ENCODE results near the gene AKIP1.
A peak's percentile ranks its signal among the peaks of the same experiment; 100 is the strongest.
"Not testable (repeated sequence)": the region's sequence is repeated elsewhere in the genome, so short reads cannot be mapped to it uniquely, and the experiment has no call there.

AKIP1 gene

GRCh38 chr11:8930456-8931175 lies 19.6 kb downstream of the AKIP1 start:
- peaks cover 7% of the 10 kb centered on the region for H3K4me1 Mint-ChIP-seq (ENCODE audit: low read depth)
- H3K4me3 Mint-ChIP-seq: no peak overlapping the region
- H3K27ac Mint-ChIP-seq: no peak overlapping the region
- H3K9me3 Mint-ChIP-seq: no peaks in the 10 kb centered on the region
- H3K27me3 Mint-ChIP-seq: no peaks in the 10 kb centered on the region
- no peak for DNase-seq
- H3K36me3 Mint-ChIP-seq (ENCODE audit: low read depth): peaks cover 3% of the 10 kb centered on the region

GRCh38 chr11:8932564-8933180 lies 21.7 kb downstream of the AKIP1 start, which contains the start of gene C11orf16:
Gene C11orf16, minus strand, starts transcription at chr11:8932947. Its CDS starts 639 bp downstream, at chr11:8932308.
- Mint-ChIP-seq H3K9me3 (no peaks in the 10 kb centered on the region), H3K27ac (no peak within 1 kb of the TSS), H3K4me1 (ENCODE audit: low read depth) (peaks cover 16% of the 10 kb centered on the region), H3K27me3 (no peaks in the 10 kb centered on the region), H3K36me3 (ENCODE audit: low read depth) (no peaks in the 10 kb centered on the region), H3K4me3 (no peak within 1 kb of the TSS)
- DNase-seq: no peak

- H3K9me3 Mint-ChIP-seq: no peaks in the 10 kb centered on the region
- H3K4me1 Mint-ChIP-seq (ENCODE audit: low read depth): peaks cover 17% of the 10 kb centered on the region
- no peak for DNase-seq
- H3K4me3 Mint-ChIP-seq: no peak overlapping the region
- no peak overlapping the region for H3K27ac Mint-ChIP-seq
- H3K36me3 Mint-ChIP-seq (ENCODE audit: low read depth): no peaks in the 10 kb centered on the region
- H3K27me3 Mint-ChIP-seq: peaks cover 4% of the 10 kb centered on the region
Measured at GRCh38 chr11:8933931-8934330, 22.9 kb downstream of the AKIP1 start.

GRCh38 chr11:8934742-8935488 lies 23.9 kb downstream of the AKIP1 start:
- Mint-ChIP-seq H3K4me3 (no peak overlapping the region), H3K27ac (no peak overlapping the region), H3K27me3 (peaks cover 4% of the 10 kb centered on the region), H3K4me1 (ENCODE audit: low read depth) (peaks cover 17% of the 10 kb centered on the region), H3K9me3 (no peaks in the 10 kb centered on the region), H3K36me3 (ENCODE audit: low read depth) (no peaks in the 10 kb centered on the region)
- no peak for DNase-seq

- H3K9me3 Mint-ChIP-seq, H3K27ac Mint-ChIP-seq, H3K4me3 Mint-ChIP-seq: not testable (repeated sequence)
Measured at GRCh38 chr11:8935789-8936188, 24.8 kb downstream of the AKIP1 start.

GRCh38 chr11:8937159-8937558 lies 26.2 kb downstream of the AKIP1 start:
- DNase-seq: no peak
- H3K27me3 Mint-ChIP-seq: peaks cover 4% of the 10 kb centered on the region
- no peaks in the 10 kb centered on the region for H3K36me3 Mint-ChIP-seq (ENCODE audit: low read depth)
- peaks cover 17% of the 10 kb centered on the region for H3K4me1 Mint-ChIP-seq (ENCODE audit: low read depth)
- no peaks in the 10 kb centered on the region for H3K9me3 Mint-ChIP-seq
- H3K4me3 Mint-ChIP-seq: no peak overlapping the region
- H3K27ac Mint-ChIP-seq: peak overlapping the region; percentile 23

More at GRCh38 chr11:8935789-8936188, 24.8 kb downstream of the AKIP1 start:
- not testable (repeated sequence) for H3K27me3 Mint-ChIP-seq; DNase-seq; H3K36me3 Mint-ChIP-seq (ENCODE audit: low read depth)
- H3K4me1 Mint-ChIP-seq (ENCODE audit: low read depth): peaks cover 17% of the 10 kb centered on the region

GRCh38 chr11:8937659-8938058 lies 26.7 kb downstream of the AKIP1 start:
- no peaks in the 10 kb centered on the region for H3K36me3 Mint-ChIP-seq (ENCODE audit: low read depth)
- no peak for DNase-seq
- no peaks in the 10 kb centered on the region for H3K9me3 Mint-ChIP-seq
- peaks cover 17% of the 10 kb centered on the region for H3K4me1 Mint-ChIP-seq (ENCODE audit: low read depth)
- H3K27ac Mint-ChIP-seq: no peak overlapping the region
- no peak overlapping the region for H3K4me3 Mint-ChIP-seq
- H3K27me3 Mint-ChIP-seq: peaks cover 4% of the 10 kb centered on the region

- Mint-ChIP-seq H3K27me3 (peaks cover 4% of the 10 kb centered on the region), H3K4me1 (ENCODE audit: low read depth) (peaks cover 10% of the 10 kb centered on the region), H3K4me3 (no peak overlapping the region), H3K27ac (no peak overlapping the region), H3K9me3 (no peaks in the 10 kb centered on the region), H3K36me3 (ENCODE audit: low read depth) (peaks cover 4% of the 10 kb centered on the region)
- DNase-seq: no peak
Measured at GRCh38 chr11:8941341-8942103, 30.5 kb downstream of the AKIP1 start.

GRCh38 chr11:8942518-8943066 lies 31.6 kb downstream of the AKIP1 start, which contains the start of gene ASCL3:
Gene ASCL3, minus strand, starts transcription at chr11:8943016. Its CDS starts 4,855 bp downstream, at chr11:8938161.
- Mint-ChIP-seq H3K4me1 (ENCODE audit: low read depth) (peaks cover 3% of the 10 kb centered on the region), H3K9me3 (no peaks in the 10 kb centered on the region), H3K27ac (no peak within 1 kb of the TSS), H3K36me3 (ENCODE audit: low read depth) (peaks cover 12% of the 10 kb centered on the region), H3K4me3 (no peak within 1 kb of the TSS), H3K27me3 (peaks cover 4% of the 10 kb centered on the region)
- no peak for DNase-seq

- Mint-ChIP-seq H3K4me3 (no peak overlapping the region), H3K27ac (no peak overlapping the region), H3K9me3 (no peaks in the 10 kb centered on the region), H3K4me1 (ENCODE audit: low read depth) (peaks cover 2% of the 10 kb centered on the region), H3K36me3 (ENCODE audit: low read depth) (peaks cover 55% of the 10 kb centered on the region), H3K27me3 (no peaks in the 10 kb centered on the region)
- no peak for DNase-seq
Measured at GRCh38 chr11:8947230-8947943, 36.4 kb downstream of the AKIP1 start.

- no peak overlapping the region for H3K27ac Mint-ChIP-seq
- DNase-seq: no peak
- H3K4me3 Mint-ChIP-seq: no peak overlapping the region
- no peaks in the 10 kb centered on the region for H3K27me3 Mint-ChIP-seq
- no peaks in the 10 kb centered on the region for H3K9me3 Mint-ChIP-seq
- peaks cover 2% of the 10 kb centered on the region for H3K4me1 Mint-ChIP-seq (ENCODE audit: low read depth)
- H3K36me3 Mint-ChIP-seq (ENCODE audit: low read depth): peaks cover 70% of the 10 kb centered on the region
Measured at GRCh38 chr11:8948886-8949285, 37.9 kb downstream of the AKIP1 start.

GRCh38 chr11:8956860-8957259 lies 45.9 kb downstream of the AKIP1 start:
- Mint-ChIP-seq H3K27me3 (no peaks in the 10 kb centered on the region), H3K9me3 (no peaks in the 10 kb centered on the region), H3K4me1 (ENCODE audit: low read depth) (peaks cover 29% of the 10 kb centered on the region), H3K4me3 (no peak overlapping the region), H3K36me3 (ENCODE audit: low read depth) (peaks cover 63% of the 10 kb centered on the region), H3K27ac (peak overlapping the region; percentile 38)
- no peak for DNase-seq

- Mint-ChIP-seq H3K36me3 (ENCODE audit: low read depth) (peaks cover 49% of the 10 kb centered on the region), H3K9me3 (no peaks in the 10 kb centered on the region), H3K27ac (peak overlapping the region; percentile 58), H3K4me1 (ENCODE audit: low read depth) (peaks cover 43% of the 10 kb centered on the region), H3K4me3 (no peak overlapping the region), H3K27me3 (no peaks in the 10 kb centered on the region)
- DNase-seq: no peak
Measured at GRCh38 chr11:8959546-8960166, 48.7 kb downstream of the AKIP1 start.
